Esophagus muscularis mucosa (tissue), 3 donors: ENCODE data around the gene PPP6R3.

Experiments used
- CTCF ChIP-seq, 3 experiments: fragments of 200-600 bp in 2 of 3; fragments of 450-650 bp in 1 of 3; sonication (generic) in 2 of 3; IDR thresholded peaks; one replicate each; pipeline ENCODE4 v1.5.1; 2017 to 2019; ENCODE audit warnings: antibody characterized with exemption in 3 of 3, mild to moderate bottlenecking in 2 of 3, moderate library complexity in 1 of 3
- POLR2A ChIP-seq: fragments of 450-650 bp; IDR thresholded peaks from one replicate; pipeline ENCODE4 v1.6.1; 2017; ENCODE audit warnings: antibody characterized with exemption, moderate library complexity, mild to moderate bottlenecking, low read depth

DNA sequence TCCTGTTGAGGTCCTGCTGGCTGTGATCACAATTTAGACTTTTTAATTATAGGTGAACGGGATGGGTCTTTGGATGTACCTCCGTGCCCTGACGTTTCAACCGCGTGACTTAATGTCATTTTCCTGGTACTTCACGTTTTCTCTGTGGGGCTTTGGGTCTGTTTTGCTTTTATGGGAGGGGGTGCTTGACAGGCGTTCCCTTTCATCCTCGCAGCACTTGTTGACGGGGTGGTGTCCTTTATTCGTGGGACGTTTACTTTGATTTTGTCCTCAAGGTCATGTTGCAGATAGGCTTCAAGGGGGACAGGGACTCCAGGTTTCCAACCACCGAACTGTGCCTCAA is 994 bp downstream of the PPP6R3 start:
- TF ChIP-seq CTCF (IDR thresholded peaks at IDR 0.05): no peak
- no peak for TF ChIP-seq POLR2A
